IPS-20b (cell line): Measurements from ENCODE around the gene FAM187B.
A peak's percentile ranks its signal among the peaks of the same experiment; 100 is the strongest.
"Not testable (repeated sequence)": the region's sequence is repeated elsewhere in the genome, so short reads cannot be mapped to it uniquely, and the experiment has no call there.

Source experiments
- H3K27ac ChIP-seq: one replicate; pipeline ENCODE4 v1.5.1; 2013; ENCODE audit warnings: low read length
- H3K27me3 ChIP-seq: 2 replicates; pipeline ENCODE4 v1.6.1; 2013; ENCODE audit warnings: mild to moderate bottlenecking, low read length, inconsistent platforms; ENCODE audit not compliant: insufficient read depth
- H3K36me3 ChIP-seq: 2 replicates; pipeline ENCODE4 v1.6.1; 2013; ENCODE audit warnings: low read depth, mild to moderate bottlenecking, inconsistent platforms, low read length, moderate library complexity; ENCODE audit not compliant: insufficient read depth
- H3K4me1 ChIP-seq: 2 replicates; pipeline ENCODE4 v1.6.1; 2013; ENCODE audit warnings: mild to moderate bottlenecking, control low read depth, inconsistent platforms, low read length, moderate library complexity; ENCODE audit not compliant: insufficient read depth
- H3K4me3 ChIP-seq: 2 replicates; pipeline ENCODE4 v1.5.1; 2013; ENCODE audit warnings: mild to moderate bottlenecking, low read length, inconsistent platforms
- H3K9ac ChIP-seq: 2 replicates; pipeline ENCODE4 v1.6.1; 2013; ENCODE audit warnings: low read depth, mild to moderate bottlenecking, inconsistent platforms, low read length, moderate library complexity
- H3K9me3 ChIP-seq: 2 replicates; pipeline ENCODE4 v1.6.1; 2013; ENCODE audit warnings: mild to moderate bottlenecking, low read depth, low read length, inconsistent platforms; ENCODE audit not compliant: insufficient read depth

The FAM187B gene

GRCh38 chr19:35246466-35247092 lies 18.0 kb upstream of the FAM187B start:
- peaks cover 15% of the 10 kb centered on the region for H3K36me3 ChIP-seq
- H3K9ac ChIP-seq: peak overlapping the region; percentile 99; the same call in 1 of the 2 replicates
- H3K27me3 ChIP-seq: no peaks in the 10 kb centered on the region
- H3K27ac ChIP-seq: no peak overlapping the region
- H3K4me3 ChIP-seq: peak overlapping the region; percentile 94; the same call in 1 of the 2 replicates
- peaks cover 7% of the 10 kb centered on the region for H3K4me1 ChIP-seq
- no peaks in the 10 kb centered on the region for H3K9me3 ChIP-seq

- H3K9me3 ChIP-seq: peaks cover 8% of the 10 kb centered on the region; the same call in 1 of the 2 replicates
- H3K9ac ChIP-seq: no peak overlapping the region
- no peaks in the 10 kb centered on the region for H3K4me1 ChIP-seq
- H3K27ac ChIP-seq: no peak overlapping the region
- H3K4me3 ChIP-seq: no peak overlapping the region
- H3K27me3 ChIP-seq: no peaks in the 10 kb centered on the region
- H3K36me3 ChIP-seq: no peaks in the 10 kb centered on the region
These were observed 12.9 kb upstream of the FAM187B start for GRCh38 chr19:35241417-35241816.

- Histone ChIP-seq H3K4me3 (no peak overlapping the region), H3K9me3 (peaks cover 8% of the 10 kb centered on the region; the same call in 1 of the 2 replicates), H3K36me3 (no peaks in the 10 kb centered on the region), H3K4me1 (no peaks in the 10 kb centered on the region), H3K27ac (no peak overlapping the region), H3K27me3 (no peaks in the 10 kb centered on the region), H3K9ac (no peak overlapping the region)
These were observed 11.8 kb upstream of the FAM187B start for GRCh38 chr19:35240327-35240726.

GRCh38 chr19:35239597-35239996 lies 11.1 kb upstream of the FAM187B start:
- not testable (repeated sequence) for H3K4me3 ChIP-seq, H3K9ac ChIP-seq, H3K27ac ChIP-seq, H3K27me3 ChIP-seq, H3K4me1 ChIP-seq, H3K36me3 ChIP-seq
- peaks cover 10% of the 10 kb centered on the region; the same call in 1 of the 2 replicates for H3K9me3 ChIP-seq

- Histone ChIP-seq H3K9ac (no peak overlapping the region), H3K4me3 (no peak overlapping the region), H3K27me3 (no peaks in the 10 kb centered on the region), H3K36me3 (no peaks in the 10 kb centered on the region), H3K9me3 (peaks cover 12% of the 10 kb centered on the region; the same call in 1 of the 2 replicates), H3K27ac (no peak overlapping the region), H3K4me1 (no peaks in the 10 kb centered on the region)
These were observed 8.3 kb upstream of the FAM187B start for GRCh38 chr19:35236638-35237400.

GRCh38 chr19:35232912-35233311 lies 4.4 kb upstream of the FAM187B start:
- no peak overlapping the region for H3K27ac ChIP-seq
- H3K27me3 ChIP-seq: no peaks in the 10 kb centered on the region
- no peaks in the 10 kb centered on the region for H3K4me1 ChIP-seq
- no peaks in the 10 kb centered on the region for H3K36me3 ChIP-seq
- H3K9ac ChIP-seq: no peak overlapping the region
- H3K4me3 ChIP-seq: no peak overlapping the region
- H3K9me3 ChIP-seq: 0 out of 2 replicates have a peak, but pooled peaks cover 3% of the 10 kb centered on the region

GRCh38 chr19:35231956-35232645 lies 3.6 kb upstream of the FAM187B start:
- Histone ChIP-seq H3K27ac (no peak overlapping the region), H3K9ac (no peak overlapping the region), H3K4me1 (no peaks in the 10 kb centered on the region), H3K36me3 (no peaks in the 10 kb centered on the region), H3K27me3 (no peaks in the 10 kb centered on the region), H3K4me3 (no peak overlapping the region), H3K9me3 (0 out of 2 replicates have a peak, but pooled peaks cover 3% of the 10 kb centered on the region)

- no peak overlapping the region for H3K9ac ChIP-seq
- H3K4me3 ChIP-seq: no peak overlapping the region
- no peak overlapping the region for H3K27ac ChIP-seq
- H3K9me3 ChIP-seq: 0 out of 2 replicates have a peak, but pooled peaks cover 1% of the 10 kb centered on the region
- H3K4me1 ChIP-seq: peaks cover 5% of the 10 kb centered on the region; the same call in 1 of the 2 replicates
- H3K27me3 ChIP-seq: no peaks in the 10 kb centered on the region
- H3K36me3 ChIP-seq: no peaks in the 10 kb centered on the region
These were observed 1.1 kb upstream of the FAM187B start for GRCh38 chr19:35229601-35230000.

GRCh38 chr19:35226748-35227147 lies 1.8 kb downstream of the FAM187B start:
- Histone ChIP-seq H3K36me3 (no peaks in the 10 kb centered on the region), H3K9me3 (no peaks in the 10 kb centered on the region), H3K27ac (no peak overlapping the region), H3K4me1 (peaks cover 5% of the 10 kb centered on the region; the same call in 1 of the 2 replicates), H3K4me3 (no peak overlapping the region), H3K27me3 (no peaks in the 10 kb centered on the region), H3K9ac (no peak overlapping the region)

GRCh38 chr19:35225951-35226350 lies 2.6 kb downstream of the FAM187B start:
- H3K27me3 ChIP-seq: no peaks in the 10 kb centered on the region
- no peak overlapping the region for H3K4me3 ChIP-seq
- H3K27ac ChIP-seq: no peak overlapping the region
- no peaks in the 10 kb centered on the region; the same call in 1 of the 2 replicates for H3K9me3 ChIP-seq
- peaks cover 5% of the 10 kb centered on the region; the same call in 1 of the 2 replicates for H3K4me1 ChIP-seq
- H3K9ac ChIP-seq: no peak overlapping the region
- H3K36me3 ChIP-seq: no peaks in the 10 kb centered on the region

- no peak overlapping the region for H3K9ac ChIP-seq
- H3K27ac ChIP-seq: no peak overlapping the region
- H3K9me3 ChIP-seq: no peaks in the 10 kb centered on the region; the same call in 1 of the 2 replicates
- no peaks in the 10 kb centered on the region for H3K36me3 ChIP-seq
- no peaks in the 10 kb centered on the region for H3K27me3 ChIP-seq
- H3K4me3 ChIP-seq: no peak overlapping the region
- H3K4me1 ChIP-seq: peaks cover 8% of the 10 kb centered on the region; the same call in 1 of the 2 replicates
These were observed 3.6 kb downstream of the FAM187B start for GRCh38 chr19:35224681-35225571.
